CD14-positive monocyte (primary cell): ENCODE data around the gene MORC3. TPM values are rescaled to one million over a fixed set of nuclear protein-coding genes. Genes with fewer than 3 reads are reported as not detected.
A peak's percentile ranks its signal among the peaks of the same experiment; 100 is the strongest.

Experiments used
- DNase-seq, 3 donors: peaks; one replicate each; pipeline ENCODE4 v3.0.0-alpha.2; 2011 to 2022
- H2AFZ ChIP-seq: 2 replicates; pipeline ENCODE4 v1.6.0; 2012; ENCODE audit warnings: mild to moderate bottlenecking, low read depth, low read length, inconsistent platforms; ENCODE audit not compliant: insufficient read depth, poor library complexity, severe bottlenecking
- H3K27ac ChIP-seq, 2 donors: 1 replicate in 1 of 2; 2 replicates in 1 of 2; pipeline ENCODE4 v1.5.1; 2012 to 2013; ENCODE audit warnings: low read length in 2 of 2, control low read depth in 1 of 2, inconsistent platforms in 1 of 2, low read depth in 1 of 2, mild to moderate bottlenecking in 1 of 2
- H3K27me3 ChIP-seq, 2 donors: one replicate each; pipeline versions ENCODE4 v1.6.0 to v1.6.1; 2011 to 2013; ENCODE audit warnings: low read length in 2 of 2; ENCODE audit not compliant: control insufficient read depth in 2 of 2, insufficient read depth in 2 of 2
- H3K36me3 ChIP-seq, 2 donors: replicated peaks in 1 of 2; 1 replicate in 1 of 2; 2 replicates in 1 of 2; pipeline versions ENCODE4 v1.5.1 to v1.6.1; 2012 to 2013; ENCODE audit warnings: low read length in 2 of 2, control low read depth in 1 of 2, inconsistent platforms in 1 of 2, mild to moderate bottlenecking in 1 of 2; ENCODE audit not compliant: insufficient read depth in 2 of 2, control insufficient read depth in 1 of 2
- H3K4me1 ChIP-seq, 2 donors: 1 replicate in 1 of 2; 2 replicates in 1 of 2; pipeline versions ENCODE4 v1.5.1 to v1.6.1; 2012 to 2013; ENCODE audit warnings: low read length in 2 of 2, control low read depth in 1 of 2, inconsistent platforms in 1 of 2, mild to moderate bottlenecking in 1 of 2, moderate library complexity in 1 of 2; ENCODE audit not compliant: insufficient read depth in 2 of 2, control insufficient read depth in 1 of 2
- H3K4me2 ChIP-seq: replicated peaks from 2 replicates; pipeline ENCODE3; 2012; ENCODE audit warnings: low read length, moderate library complexity, mild to moderate bottlenecking; ENCODE audit not compliant: poor library complexity, severe bottlenecking; ENCODE audit errors: extremely low read depth
- H3K4me3 ChIP-seq, 3 experiments: fragments of 200-600 bp in 1 of 3; sonication (generic) in 1 of 3; replicated peaks in 1 of 3; 1 replicate in 2 of 3; 2 replicates in 1 of 3; pipeline ENCODE4 v1.5.1; 2011 to 2013; ENCODE audit warnings: low read length in 3 of 3, mild to moderate bottlenecking in 3 of 3, control low read depth in 2 of 3, low read depth in 2 of 3, inconsistent platforms in 1 of 3, moderate library complexity in 1 of 3
- H3K79me2 ChIP-seq: 2 replicates; pipeline ENCODE4 v1.6.0; 2012; ENCODE audit warnings: mild to moderate bottlenecking, control low read depth, inconsistent platforms, low read length, moderate library complexity; ENCODE audit not compliant: insufficient read depth
- H3K9ac ChIP-seq: 2 replicates; pipeline ENCODE4 v1.6.0; 2017; ENCODE audit warnings: low read length, mild to moderate bottlenecking; ENCODE audit not compliant: insufficient read depth, poor library complexity, severe bottlenecking
- H3K9me3 ChIP-seq, 2 donors: replicated peaks in 1 of 2; 1 replicate in 1 of 2; 2 replicates in 1 of 2; pipeline versions ENCODE4 v1.5.1 to v1.6.1; 2012 to 2013; ENCODE audit warnings: low read length in 2 of 2, control low read depth in 1 of 2; ENCODE audit not compliant: control insufficient read depth in 1 of 2, insufficient read depth in 1 of 2
- H4K20me1 ChIP-seq: 2 replicates; pipeline ENCODE4 v1.6.0; 2012; ENCODE audit warnings: mild to moderate bottlenecking, low read length, control low read depth, moderate library complexity; ENCODE audit not compliant: insufficient read depth
- H3K27ac Mint-ChIP-seq, 7 donors: one replicate each; pipeline ENCODE4 v1.8.0; 2020; ENCODE audit warnings: mild to moderate bottlenecking in 7 of 7, mixed read lengths in 7 of 7, moderate library complexity in 6 of 7, inconsistent platforms in 2 of 7
- H3K27me3 Mint-ChIP-seq, 3 donors: one replicate each; pipeline ENCODE4 v1.8.0; 2021 to 2022; ENCODE audit warnings: low read depth in 3 of 3, mild to moderate bottlenecking in 3 of 3, mixed read lengths in 3 of 3, moderate library complexity in 3 of 3, inconsistent platforms in 1 of 3
- H3K36me3 Mint-ChIP-seq, 2 donors: one replicate each; pipeline ENCODE4 v1.8.0; 2020; ENCODE audit warnings: mixed read lengths in 2 of 2, inconsistent platforms in 1 of 2, mild to moderate bottlenecking in 1 of 2
- H3K4me1 Mint-ChIP-seq: one replicate; pipeline ENCODE4 v1.8.0; 2020; ENCODE audit warnings: mild to moderate bottlenecking, mixed read lengths
- H3K4me3 Mint-ChIP-seq, 2 donors: one replicate each; pipeline ENCODE4 v1.8.0; 2020; ENCODE audit warnings: mild to moderate bottlenecking in 2 of 2, mixed read lengths in 2 of 2, moderate library complexity in 1 of 2
- H3K9me3 Mint-ChIP-seq, 7 donors: one replicate each; pipeline ENCODE4 v1.8.0; 2020 to 2022; ENCODE audit warnings: mixed read lengths in 7 of 7, mild to moderate bottlenecking in 6 of 7, moderate library complexity in 6 of 7, inconsistent platforms in 2 of 7
- CTCF ChIP-seq: fragments of 200-600 bp; IDR thresholded peaks from one replicate; pipeline ENCODE4 v1.8.0; 2022; ENCODE audit warnings: antibody characterized with exemption, mild to moderate bottlenecking
- WGBS: methylation state at CpG from one replicate; pipeline ENCODE4 v1.1.5; 2013; ENCODE audit warnings: missing lambda C conversion rate; ENCODE audit not compliant: insufficient coverage; 5-methylcytosine and 5-hydroxymethylcytosine counted together
- intact Hi-C, 2 donors: fragments of 100-400 bp; cut with micrococcal nuclease; formaldehyde crosslinking; loops; one replicate each; pipeline versions ENCODE4 v1.15.0 to v1.15.1; 2023
- polyA plus RNA-seq, 3 donors: library from polyadenylated mRNA; depleted of rRNA in 1 of 3; unstranded in 2 of 3; stranded (reverse) in 1 of 3; fragments of 300-500 nt in 2 of 3; fragments of >200 nt in 1 of 3; fragmentation: Illumina TruSeq in 2 of 3; gene quantifications; 1 replicate in 2 of 3; 2 replicates in 1 of 3; pipeline ENCODE4 v1.2.3, GENCODE V29; 2012 to 2021

MORC3 gene
- polyA plus RNA-seq, 3 donors, result 16.3 to 27.6 (median 25.5) TPM

GRCh38 chr21:36395353-36396111 lies 75.5 kb downstream of the MORC3 start:
- TF ChIP-seq CTCF, result no peak
- H4K20me1 ChIP-seq, result no peaks in the 10 kb centered on the region

GRCh38 chr21:36396325-36396724 lies 76.3 kb downstream of the MORC3 start:
- H3K27me3 ChIP-seq, result no peaks in the 10 kb centered on the region
- H3K36me3 Mint-ChIP-seq, result peaks cover 39 to 66% of the 10 kb centered on the region in 2 donors
- H3K9me3 ChIP-seq, result no peaks in the 10 kb centered on the region
- H4K20me1 ChIP-seq, result no peaks in the 10 kb centered on the region
- no peak overlapping the region for H3K4me2 ChIP-seq
- TF ChIP-seq CTCF, result no peak
- H3K4me1 Mint-ChIP-seq, result no peaks in the 10 kb centered on the region
- WGBS, result 100% methylated on average over 3 of the region's 3 CpGs
- H3K4me3 ChIP-seq, result no peak overlapping the region
- no peak overlapping the region for H2AFZ ChIP-seq
- intact Hi-C loops, result no loop called here
- no peaks in the 10 kb centered on the region for H3K27me3 Mint-ChIP-seq
- DNase-seq, result no peak
- peak overlapping the region in 1 of 7 donors; percentile 41 for H3K27ac Mint-ChIP-seq
- H3K4me3 Mint-ChIP-seq, result no peak overlapping the region
- no peaks in the 10 kb centered on the region for H3K4me1 ChIP-seq
- H3K79me2 ChIP-seq, result no peaks in the 10 kb centered on the region
- peaks cover 3 to 23% of the 10 kb centered on the region in 2 donors for H3K36me3 ChIP-seq
- peaks cover 0 to 8% (median 6%) of the 10 kb centered on the region in 7 donors for H3K9me3 Mint-ChIP-seq
- H3K9ac ChIP-seq, result no peak overlapping the region
- H3K27ac ChIP-seq, result no peak overlapping the region

More at GRCh38 chr21:36395353-36396111, 75.5 kb downstream of the MORC3 start:
- peaks cover 1 to 23% of the 10 kb centered on the region in 2 donors for H3K36me3 ChIP-seq
- H3K4me1 ChIP-seq, result no peaks in the 10 kb centered on the region
- no CpG with 5 or more reads among the region's 6 CpGs for WGBS
- H3K27me3 Mint-ChIP-seq, result no peaks in the 10 kb centered on the region
- no peak for DNase-seq
- no peaks in the 10 kb centered on the region for H3K27me3 ChIP-seq
- peaks cover 0 to 8% (median 6%) of the 10 kb centered on the region in 7 donors for H3K9me3 Mint-ChIP-seq
- H3K27ac Mint-ChIP-seq, result no peak overlapping the region
- no peak overlapping the region for H3K27ac ChIP-seq
- no peak overlapping the region for H3K4me3 Mint-ChIP-seq
- no peak overlapping the region for H3K9ac ChIP-seq
- no peaks in the 10 kb centered on the region for H3K4me1 Mint-ChIP-seq
- no peak overlapping the region for H3K4me2 ChIP-seq
- H3K9me3 ChIP-seq, result no peaks in the 10 kb centered on the region
- peaks cover 40 to 66% of the 10 kb centered on the region in 2 donors for H3K36me3 Mint-ChIP-seq
- H2AFZ ChIP-seq, result no peak overlapping the region
- intact Hi-C loops, result no loop called here
- H3K4me3 ChIP-seq, result no peak overlapping the region
- H3K79me2 ChIP-seq, result no peaks in the 10 kb centered on the region
